OCI-LY1 (cell line): Measurements from ENCODE around the gene SRSF11.

Source experiments
- H2AFZ ChIP-seq: fragments of 200-600 bp; sonication (generic), shearing (Covaris generic); 2 replicates; pipeline ENCODE4 v1.6.0; 2014; ENCODE audit warnings: antibody characterized with exemption, mild to moderate bottlenecking, low read length
- H3F3A ChIP-seq: fragments of 200-600 bp; sonication (generic), shearing (Covaris generic); 2 replicates; pipeline ENCODE4 v1.6.0; 2014; ENCODE audit warnings: mild to moderate bottlenecking, antibody characterized with exemption, low read length, moderate library complexity; ENCODE audit not compliant: insufficient read depth
- H3K27ac ChIP-seq: fragments of 200-600 bp; sonication (generic); 2 replicates; pipeline ENCODE4 v1.5.1; 2014; ENCODE audit warnings: low read length, mixed run types, mild to moderate bottlenecking, low read depth; ENCODE audit not compliant: poor library complexity, severe bottlenecking
- H3K27me3 ChIP-seq: fragments of 200-600 bp; sonication (generic); 2 replicates; pipeline ENCODE4 v1.6.0; 2014; ENCODE audit warnings: antibody characterized with exemption, mild to moderate bottlenecking, low read length, moderate library complexity; ENCODE audit not compliant: insufficient read depth
- H3K36me3 ChIP-seq: fragments of 200-600 bp; sonication (generic); 2 replicates; pipeline ENCODE4 v1.6.1; 2014; ENCODE audit warnings: mild to moderate bottlenecking, antibody characterized with exemption, low read length, moderate library complexity, mixed read lengths; ENCODE audit not compliant: insufficient read depth
- H3K4me1 ChIP-seq: fragments of 200-600 bp; sonication (generic); 2 replicates; pipeline ENCODE4 v1.5.1; 2014; ENCODE audit warnings: mild to moderate bottlenecking, low read length, moderate library complexity; ENCODE audit not compliant: insufficient read depth, severe bottlenecking
- H3K4me2 ChIP-seq: fragments of 200-600 bp; sonication (generic), shearing (Covaris generic); 2 replicates; pipeline ENCODE4 v1.6.1; 2014; ENCODE audit warnings: low read length
- H3K4me3 ChIP-seq: fragments of 200-600 bp; sonication (generic); 2 replicates; pipeline ENCODE4 v1.5.1; 2014; ENCODE audit warnings: low read length, low read depth, mild to moderate bottlenecking, mixed read lengths; ENCODE audit not compliant: poor library complexity, severe bottlenecking
- H3K79me2 ChIP-seq: fragments of 200-600 bp; shearing (Covaris generic); 2 replicates; pipeline ENCODE4 v1.6.1; 2016; ENCODE audit warnings: mixed run types, low read length, mixed read lengths; ENCODE audit not compliant: insufficient read depth
- H3K9ac ChIP-seq: fragments of 200-600 bp; sonication (generic), shearing (Covaris generic); 2 replicates; pipeline ENCODE4 v1.6.1; 2014; ENCODE audit warnings: mild to moderate bottlenecking, low read length, mixed read lengths
- H3K9me2 ChIP-seq: fragments of 200-600 bp; sonication (generic), shearing (Covaris generic); 2 replicates; pipeline ENCODE4 v1.6.1; 2014; ENCODE audit warnings: low read depth, mild to moderate bottlenecking, low read length, mixed read lengths
- H3K9me3 ChIP-seq: fragments of 200-600 bp; shearing (Covaris generic); 2 replicates; pipeline ENCODE4 v1.6.1; 2014; ENCODE audit warnings: low read length, mixed read lengths
- H4K20me1 ChIP-seq: fragments of 200-600 bp; sonication (generic), shearing (Covaris generic); 2 replicates; pipeline ENCODE4 v1.6.0; 2016; ENCODE audit warnings: mild to moderate bottlenecking, low read length; ENCODE audit not compliant: insufficient read depth
- CTCF ChIP-seq: fragments of 200-600 bp; sonication (generic), shearing (Covaris generic); IDR thresholded peaks from 2 replicates; pipeline ENCODE4 v1.5.1; 2017; ENCODE audit warnings: mild to moderate bottlenecking, antibody characterized with exemption, low read length, moderate library complexity, mixed read lengths
- EZH2 ChIP-seq: fragments of 200-600 bp; sonication (generic), shearing (Covaris generic); IDR thresholded peaks from 2 replicates; pipeline ENCODE4 v1.8.0; 2017; ENCODE audit warnings: borderline replicate concordance, mixed run types, mild to moderate bottlenecking, antibody characterized with exemption, low read length, moderate library complexity, mixed read lengths

Gene SRSF11

GRCh38 chr1:70247768-70248167 is 26.6 kb downstream of the SRSF11 start:
- H3K4me3 ChIP-seq = no peak overlapping the region
- H3K36me3 ChIP-seq = peaks cover 100% of the 10 kb centered on the region
- H3K4me1 ChIP-seq = no peaks in the 10 kb centered on the region
- no peak overlapping the region for H3K27ac ChIP-seq
- H4K20me1 ChIP-seq = no peaks in the 10 kb centered on the region
- H3F3A ChIP-seq = no peaks in the 10 kb centered on the region
- no peak overlapping the region for H3K4me2 ChIP-seq
- H3K9me2 ChIP-seq = no peaks in the 10 kb centered on the region
- no peak for TF ChIP-seq EZH2
- no peaks in the 10 kb centered on the region for H3K9me3 ChIP-seq
- no peak overlapping the region for H2AFZ ChIP-seq
- H3K9ac ChIP-seq = no peak overlapping the region
- H3K27me3 ChIP-seq = no peaks in the 10 kb centered on the region
- no peaks in the 10 kb centered on the region for H3K79me2 ChIP-seq

GRCh38 chr1:70248729-70249128 is 27.5 kb downstream of the SRSF11 start:
- no peaks in the 10 kb centered on the region for H3K4me1 ChIP-seq
- no peaks in the 10 kb centered on the region for H3K9me3 ChIP-seq
- no peak overlapping the region for H3K9ac ChIP-seq
- H4K20me1 ChIP-seq = no peaks in the 10 kb centered on the region
- no peak overlapping the region for H2AFZ ChIP-seq
- no peaks in the 10 kb centered on the region for H3K79me2 ChIP-seq
- H3F3A ChIP-seq = no peaks in the 10 kb centered on the region
- no peak overlapping the region for H3K27ac ChIP-seq
- H3K4me3 ChIP-seq = no peak overlapping the region
- no peak for TF ChIP-seq CTCF
- TF ChIP-seq EZH2 = no peak
- peaks cover 98% of the 10 kb centered on the region for H3K36me3 ChIP-seq
- H3K9me2 ChIP-seq = no peaks in the 10 kb centered on the region
- H3K27me3 ChIP-seq = no peaks in the 10 kb centered on the region
- H3K4me2 ChIP-seq = no peak overlapping the region

- Histone ChIP-seq H3K4me1 (no peaks in the 10 kb centered on the region), H3K36me3 (peaks cover 36% of the 10 kb centered on the region), H3K79me2 (no peaks in the 10 kb centered on the region), H3K4me2 (no peak overlapping the region), H3K27ac (no peak overlapping the region), H3K9ac (no peak overlapping the region), H3K4me3 (no peak overlapping the region), H3K9me3 (no peaks in the 10 kb centered on the region), H3K9me2 (no peaks in the 10 kb centered on the region), H3F3A (no peaks in the 10 kb centered on the region), H3K27me3 (no peaks in the 10 kb centered on the region), H2AFZ (no peak overlapping the region), H4K20me1 (no peaks in the 10 kb centered on the region)
- TF ChIP-seq EZH2 (no peak), CTCF (no peak)
Measured at GRCh38 chr1:70256664-70257063, 35.5 kb downstream of the SRSF11 start.

GRCh38 chr1:70264839-70265238 is 43.7 kb downstream of the SRSF11 start:
- H4K20me1 ChIP-seq = no peaks in the 10 kb centered on the region
- TF ChIP-seq CTCF = no peak
- TF ChIP-seq EZH2 = no peak
- H3K4me2 ChIP-seq = no peak overlapping the region
- H3K9ac ChIP-seq = no peak overlapping the region
- H3K4me3 ChIP-seq = no peak overlapping the region
- no peaks in the 10 kb centered on the region for H3K9me2 ChIP-seq
- H3K4me1 ChIP-seq = no peaks in the 10 kb centered on the region
- no peak overlapping the region for H2AFZ ChIP-seq
- no peaks in the 10 kb centered on the region for H3K27me3 ChIP-seq
- no peaks in the 10 kb centered on the region for H3K79me2 ChIP-seq
- H3K27ac ChIP-seq = no peak overlapping the region
- no peaks in the 10 kb centered on the region for H3K9me3 ChIP-seq
- H3F3A ChIP-seq = no peaks in the 10 kb centered on the region
- peaks cover 59% of the 10 kb centered on the region for H3K36me3 ChIP-seq
